ENCODE measurements around the gene ZNF200.
"Not testable (repeated sequence)": the region's sequence is repeated elsewhere in the genome, so short reads cannot be mapped to it uniquely, and the experiment has no call there.

Gene ZNF200

GRCh38 chr16:3234857-3235561 lies at the start of gene ZNF200:
Gene ZNF200 (minus strand): TSS chr16:3235158. CDS start chr16:3233755, 1,403 bp downstream.
- peak; percentile 87 for DNase-seq

DNA sequence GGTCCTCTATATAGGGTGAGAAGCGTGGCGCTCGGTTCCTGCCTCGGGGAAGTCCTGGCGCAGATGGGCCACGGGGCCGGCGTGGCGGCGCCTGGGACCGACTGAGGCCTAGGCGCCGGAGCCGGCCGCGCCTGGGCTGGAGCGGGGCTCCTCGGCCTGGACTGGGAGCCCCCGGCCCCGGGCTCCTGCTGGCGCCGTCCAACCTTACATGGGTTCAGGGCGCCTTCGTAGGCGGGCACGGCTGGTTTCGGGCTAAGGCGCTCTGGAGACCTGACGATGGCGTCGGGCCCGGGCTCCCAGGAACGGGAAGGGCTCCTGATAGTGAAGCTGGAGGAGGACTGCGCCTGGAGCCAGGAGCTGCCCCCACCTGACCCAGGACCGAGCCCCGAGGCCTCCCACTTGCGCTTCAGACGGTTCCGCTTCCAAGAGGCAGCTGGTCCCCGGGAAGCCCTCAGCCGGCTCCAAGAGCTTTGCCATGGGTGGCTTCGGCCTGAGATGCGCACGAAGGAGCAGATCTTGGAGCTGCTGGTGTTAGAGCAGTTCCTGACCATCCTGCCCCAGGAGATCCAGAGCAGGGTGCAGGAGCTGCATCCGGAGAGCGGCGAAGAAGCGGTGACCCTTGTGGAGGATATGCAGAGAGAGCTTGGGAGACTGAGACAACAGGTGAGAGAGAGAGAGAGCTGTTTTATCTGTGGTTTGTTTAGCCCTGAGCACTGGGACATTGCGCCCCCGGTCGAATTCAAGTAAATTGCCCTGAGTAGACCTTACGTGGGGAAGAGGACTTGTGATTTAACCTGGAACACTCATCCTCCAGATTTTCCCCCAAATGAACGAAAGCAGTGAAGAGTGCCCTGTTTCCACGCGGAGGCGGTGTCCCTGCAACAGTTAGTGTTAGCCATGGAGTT lies 48.8 kb upstream of the ZNF200 start:
- no peak for DNase-seq

DNA sequence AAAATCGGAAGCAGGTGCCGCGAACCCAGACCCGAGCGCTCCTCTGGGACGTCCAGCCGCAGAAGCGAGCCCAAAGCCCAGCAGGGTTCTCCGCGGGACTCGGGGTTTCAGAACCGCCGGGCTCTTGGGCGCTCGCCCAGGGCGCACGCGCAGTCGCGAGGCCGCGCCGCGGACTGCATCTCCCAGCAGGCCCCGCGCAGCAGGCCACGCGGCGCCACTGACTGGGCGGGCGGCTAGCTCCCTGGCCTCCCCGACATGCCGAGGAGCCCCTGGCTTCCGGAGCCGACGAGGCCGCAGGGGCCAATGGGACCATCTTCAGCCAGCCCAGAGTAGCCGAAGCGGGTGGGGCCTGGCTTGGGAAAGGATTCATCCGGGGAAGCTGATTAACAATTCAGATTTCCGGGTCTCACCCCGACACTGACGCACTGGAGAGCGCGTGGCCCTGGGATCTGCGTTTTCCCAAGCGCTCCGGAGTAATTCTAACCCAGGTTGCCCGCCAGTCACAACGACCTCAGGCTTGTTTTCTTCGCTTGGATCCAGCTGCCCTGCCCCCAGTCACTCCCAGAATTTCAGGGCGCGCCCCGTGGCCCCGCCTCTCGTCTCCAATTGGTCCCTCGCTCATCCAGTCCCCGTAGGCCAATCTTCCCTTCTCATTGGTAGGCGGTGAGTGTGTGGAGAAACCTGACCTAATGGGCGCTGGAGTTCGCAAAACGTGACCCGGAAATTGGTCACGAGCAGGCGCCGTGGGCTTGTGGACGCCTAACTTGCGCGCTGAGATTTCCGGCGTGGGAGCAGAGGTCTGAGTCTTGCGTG lies 48.0 kb upstream of the ZNF200 start, which contains the start of gene ZNF263:
TSS of gene ZNF263 (plus strand) at position 762 of the 813 bp plus-strand sequence. CDS start 328 bp downstream, outside the sequence.
- DNase-seq: peak; percentile 88

GRCh38 chr16:3282103-3282729 lies 47.3 kb upstream of the ZNF200 start:
- DNase-seq: no peak

DNA sequence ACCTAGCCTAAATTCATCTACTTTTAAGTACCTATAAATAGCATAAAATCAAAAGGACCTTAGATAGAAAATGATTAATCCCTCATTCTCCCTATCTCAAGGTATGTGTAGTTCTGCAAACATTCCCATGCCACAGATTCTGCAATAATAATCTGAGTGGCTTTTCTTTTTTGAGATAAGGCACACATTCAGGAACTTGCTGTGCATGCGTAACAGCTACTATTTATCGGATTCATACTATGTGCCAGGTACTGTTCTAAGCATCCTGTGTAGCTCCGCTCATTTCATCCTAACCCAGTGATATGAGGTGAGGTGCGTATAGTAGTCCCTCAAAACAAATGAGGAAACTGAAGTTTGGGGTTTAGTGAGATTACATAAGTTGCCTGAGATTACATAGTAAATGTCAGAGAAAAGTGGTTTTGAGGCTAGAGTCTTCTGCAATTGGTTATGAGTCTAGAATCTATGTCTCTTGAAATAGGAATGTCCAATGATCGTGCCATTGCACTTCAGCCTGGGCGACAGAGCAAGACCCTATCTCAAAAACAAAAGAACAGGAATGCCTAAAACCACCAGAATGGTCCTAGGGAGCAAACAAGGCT lies 46.4 kb upstream of the ZNF200 start:
- no peak for DNase-seq

DNA sequence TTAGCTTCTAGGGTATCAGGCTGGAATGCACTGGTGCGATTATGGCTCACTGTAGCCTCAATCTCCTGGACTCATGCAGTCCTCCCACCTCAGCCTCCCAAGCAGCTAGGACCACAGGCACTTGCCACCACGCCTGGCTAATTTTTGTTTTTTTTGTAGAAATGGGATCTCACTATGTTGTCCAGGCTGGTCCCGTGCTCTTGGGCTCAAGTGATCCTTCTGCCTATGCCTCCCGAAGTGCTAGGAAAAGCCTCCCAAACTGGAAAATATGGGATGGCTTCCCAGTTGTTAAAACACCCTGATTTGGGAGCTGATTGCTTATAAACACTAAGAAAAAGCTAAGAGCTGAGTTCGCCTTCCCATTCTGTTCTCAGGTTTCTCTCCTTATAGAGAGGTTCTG lies 41.7 kb upstream of the ZNF200 start:
- no peak for DNase-seq

DNA sequence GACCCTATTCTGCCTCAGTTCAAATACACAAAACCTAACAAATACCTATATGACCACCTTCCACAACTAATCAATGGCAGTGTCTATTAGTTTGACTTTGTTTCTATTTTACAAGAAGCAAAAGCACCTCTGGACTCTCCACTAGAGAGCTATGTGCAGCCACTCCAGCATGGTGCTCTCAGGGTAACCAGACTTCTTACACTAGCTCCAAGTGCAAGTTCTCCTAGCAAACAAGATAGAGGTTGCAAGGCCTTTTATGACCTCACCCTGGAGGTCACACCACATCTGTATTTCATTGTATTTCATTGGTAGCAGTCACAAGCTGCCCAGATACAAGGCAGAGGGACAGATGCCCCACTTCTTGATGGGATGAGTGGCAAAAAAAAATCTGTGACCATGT lies 40.0 kb upstream of the ZNF200 start:
- no peak for DNase-seq

DNA sequence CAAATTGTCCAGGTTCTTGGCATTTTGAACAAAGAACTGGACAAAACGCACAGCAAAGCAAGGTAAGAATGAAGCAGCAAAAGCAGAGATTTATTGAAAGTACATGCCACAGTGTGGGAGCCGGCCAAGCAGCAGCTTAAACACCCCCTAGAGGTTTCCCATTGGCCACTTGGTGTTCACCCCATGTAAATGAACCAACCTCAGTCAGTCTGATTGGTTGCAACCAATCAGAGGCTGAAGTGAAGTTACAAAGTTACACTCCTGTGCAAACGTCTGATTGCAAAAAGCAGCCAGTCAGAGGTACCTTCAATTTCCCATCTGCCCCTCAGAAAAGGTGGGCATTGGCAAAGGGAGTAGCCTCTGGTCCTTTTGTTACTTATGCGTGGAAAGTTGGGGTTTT lies 39.5 kb upstream of the ZNF200 start:
- DNase-seq: no peak

DNA sequence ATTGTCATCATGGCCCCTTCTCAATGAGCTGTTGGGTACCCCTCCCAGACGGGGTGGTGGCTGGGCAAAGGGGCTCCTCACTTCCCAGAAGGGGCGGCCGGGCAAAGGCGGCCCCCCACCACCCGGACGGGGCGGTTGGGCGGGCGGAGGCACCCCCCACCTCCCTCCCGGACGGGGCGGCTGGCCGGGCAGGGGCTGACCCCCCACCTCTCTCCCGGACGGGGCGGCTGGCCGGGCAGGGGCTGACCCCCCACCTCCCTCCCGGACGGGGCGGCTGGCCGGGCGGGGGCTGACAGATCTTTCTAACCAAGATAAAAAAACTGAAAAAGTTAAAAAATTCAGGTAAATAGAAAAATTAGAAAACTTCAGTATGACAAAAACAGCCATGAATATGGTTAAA lies 36.3 kb upstream of the ZNF200 start:
- DNase-seq: not testable (repeated sequence)

- not testable (repeated sequence) for DNase-seq
Measured at GRCh38 chr16:3270718-3271117, 35.8 kb upstream of the ZNF200 start.

- DNase-seq: no peak
Measured at GRCh38 chr16:3268294-3268693, 33.3 kb upstream of the ZNF200 start.

DNA sequence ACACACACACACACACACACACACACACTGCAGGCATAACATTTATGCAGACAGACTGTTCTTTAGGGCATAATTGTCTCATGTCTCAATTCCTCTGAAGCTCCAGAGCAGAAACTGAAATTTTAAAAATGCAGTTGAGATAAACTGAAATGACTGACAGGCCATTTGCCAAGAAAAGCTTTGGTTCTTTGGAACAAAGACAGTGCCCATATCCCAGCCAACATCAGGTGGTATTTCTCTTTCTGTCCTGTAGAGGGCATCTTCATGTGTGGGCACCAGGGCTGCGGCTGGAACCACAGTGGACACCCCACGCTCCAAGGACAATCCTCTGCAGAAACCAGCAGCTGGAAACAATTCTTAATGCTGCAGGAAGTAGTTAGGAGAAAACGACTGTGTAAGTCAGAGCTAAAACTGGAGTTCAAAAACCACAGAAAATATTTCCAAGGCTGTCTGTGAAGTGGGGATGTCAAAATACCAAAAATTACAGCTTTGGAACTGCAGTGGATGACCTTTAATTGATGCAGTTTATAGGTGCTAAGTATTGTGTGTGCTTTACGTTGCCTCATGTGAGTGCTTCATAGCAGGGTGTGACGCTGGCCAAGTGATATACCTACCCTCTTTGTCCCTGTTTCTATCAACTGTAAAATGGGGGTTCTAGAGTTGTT lies 32.0 kb upstream of the ZNF200 start:
- no peak for DNase-seq

GRCh38 chr16:3264137-3265036 lies 29.4 kb upstream of the ZNF200 start:
- DNase-seq: peak; percentile 95

DNA sequence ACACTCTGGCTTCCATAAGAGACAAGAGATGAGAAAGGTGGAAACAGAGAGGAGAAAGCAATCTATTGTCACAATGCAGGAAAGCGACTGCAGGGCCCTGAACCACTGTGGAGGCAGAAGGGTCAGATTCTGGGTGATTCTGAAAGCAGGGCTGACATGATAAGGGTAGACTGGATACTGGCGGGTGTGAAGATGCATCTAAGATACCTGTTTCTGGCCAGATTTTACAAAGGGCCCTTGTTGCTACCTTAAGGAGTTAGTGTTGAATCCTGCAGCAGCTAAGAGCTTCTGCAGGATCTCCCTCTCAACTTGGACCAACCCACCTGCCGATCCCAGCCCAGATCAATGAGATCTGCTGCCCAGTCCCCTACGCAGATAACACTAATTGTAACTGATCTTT lies 27.6 kb upstream of the ZNF200 start:
- DNase-seq: no peak

- no peak for DNase-seq
Measured at GRCh38 chr16:3259836-3260235, 24.9 kb upstream of the ZNF200 start.

DNA sequence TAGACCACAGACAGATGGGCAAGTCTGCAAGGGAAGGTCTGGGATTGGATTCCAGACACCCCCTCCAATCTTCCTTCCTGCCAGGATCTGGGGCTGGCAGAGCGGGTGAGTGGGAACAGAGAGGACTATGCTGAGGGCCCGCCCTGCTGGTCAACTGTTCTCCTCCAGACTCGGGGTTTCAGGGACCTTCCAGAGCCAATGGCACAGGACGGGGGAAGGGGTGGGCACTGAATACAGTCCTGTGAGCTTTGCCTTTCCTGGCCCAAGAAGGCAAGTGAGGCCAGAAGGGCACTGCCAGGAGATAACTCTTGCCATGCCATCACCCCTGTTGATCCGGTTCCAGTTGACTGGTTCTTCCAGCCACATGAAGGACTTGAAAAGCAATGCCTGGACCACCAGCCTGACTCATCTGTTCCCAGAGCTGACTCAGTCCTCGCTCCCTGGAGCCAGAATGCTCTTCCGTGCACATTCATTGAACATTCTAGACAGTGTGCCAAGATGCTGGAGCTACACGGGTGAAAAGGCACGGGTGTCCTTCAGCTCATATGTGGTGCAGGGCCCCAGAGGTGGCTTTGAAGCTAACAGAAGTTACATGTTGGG lies 22.0 kb upstream of the ZNF200 start:
- DNase-seq: no peak

GRCh38 chr16:3256146-3256865 lies 21.3 kb upstream of the ZNF200 start, which contains the start of gene MEFV:
Gene MEFV (minus strand): TSS chr16:3256633. CDS start chr16:3256587, 46 bp downstream.
- DNase-seq: no peak

DNA sequence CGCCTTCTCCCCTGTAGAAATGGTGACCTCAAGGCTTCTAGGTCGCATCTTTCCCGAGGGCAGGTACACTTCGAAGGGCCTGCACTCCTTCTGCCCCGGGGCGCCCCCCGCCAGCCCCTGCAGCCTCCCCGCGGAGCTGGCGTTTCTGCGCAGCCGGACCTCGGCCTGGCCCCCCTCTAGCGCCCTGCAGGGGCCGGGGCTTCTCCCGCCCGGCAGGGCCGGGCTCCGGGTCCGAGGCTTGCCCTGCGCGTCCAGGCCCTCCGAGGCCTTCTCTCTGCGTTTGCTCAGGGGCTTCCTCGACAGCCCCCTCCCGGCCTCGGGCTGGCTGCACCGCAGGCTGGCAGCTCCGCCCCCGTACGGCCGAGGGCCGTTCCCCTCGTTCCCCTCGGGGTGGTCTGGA lies 19.4 kb upstream of the ZNF200 start:
- no peak for DNase-seq

- DNase-seq: no peak
Measured at GRCh38 chr16:3252967-3253366, 18.0 kb upstream of the ZNF200 start.

Data from activated effector memory CD4-positive, alpha-beta T cell treated with Interleukin-2 at 50 U/mL for 16 hours (primary cell).